ENCODE measurements around the gene ELAVL1. TPM values are rescaled to one million over a fixed set of nuclear protein-coding genes. Genes with fewer than 3 reads are reported as not detected.
A peak's percentile ranks its signal among the peaks of the same experiment; 100 is the strongest.

Gene ELAVL1
- total and polyA plus RNA-seq, 2 experiments from 2014 or later: 81.6 to 143 TPM

DNA sequence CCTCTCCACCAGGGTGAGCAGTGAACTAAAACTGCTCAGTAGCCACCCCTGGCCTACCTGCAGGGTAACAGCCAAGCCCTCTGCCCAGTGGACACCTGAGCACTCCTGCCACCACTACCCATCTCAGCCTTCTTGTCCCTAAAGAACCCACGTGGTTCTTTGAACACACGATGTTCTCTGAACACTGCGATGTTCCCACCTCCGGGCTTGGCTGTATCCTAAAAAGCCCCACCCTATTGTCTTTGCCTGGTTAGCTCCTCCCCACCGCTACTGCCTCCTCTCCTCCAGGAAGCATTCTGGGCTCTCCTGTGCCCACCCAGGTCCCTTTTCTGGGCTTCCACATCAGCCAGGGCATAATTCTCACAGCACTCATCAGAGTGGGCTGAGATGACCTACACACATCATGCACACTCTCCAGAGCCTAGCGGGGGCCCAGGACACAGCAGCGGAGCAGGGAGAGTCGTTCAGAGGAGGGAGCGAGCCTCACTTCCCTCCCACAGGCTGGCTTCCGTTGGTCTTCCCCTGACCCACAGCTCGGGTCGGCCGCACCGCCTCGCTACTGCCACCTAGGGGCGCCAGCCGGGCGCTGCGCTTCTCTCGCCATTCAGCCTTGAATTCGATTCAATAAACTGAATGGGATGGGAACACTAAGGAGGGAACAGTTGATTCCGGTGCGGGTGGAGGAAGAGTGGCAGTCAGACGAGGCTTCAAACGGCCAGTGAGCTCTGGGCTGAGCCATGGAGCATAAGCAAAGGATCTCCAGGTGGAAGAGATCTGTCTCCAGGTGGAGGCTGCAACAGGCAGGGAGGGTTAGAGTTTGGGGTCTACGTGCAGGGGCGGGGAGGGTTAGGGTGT, 3.2 kb downstream of the ELAVL1 start:
- no peaks in the 10 kb centered on the region for H3K36me3 ChIP-seq (ENCODE audit: insufficient read depth)
- H3K4me3 Mint-ChIP-seq: peak overlapping the region; percentile 72
- H3K79me2 ChIP-seq (replicated peaks; ENCODE audit: insufficient read depth): peaks cover 80% of the 10 kb centered on the region
- H3K4me2 ChIP-seq: peak overlapping the region; percentile 80
- DNase-seq (ENCODE audit: low spot score): peak; percentile 93
- peak; percentile 76 for ATAC-seq
- peak overlapping the region; percentile 87 for H3K27ac ChIP-seq (ENCODE audit: low read depth)
- H3K4me1 ChIP-seq (ENCODE audit: insufficient read depth): peaks cover 23% of the 10 kb centered on the region
- TF ChIP-seq, protein P1, sequence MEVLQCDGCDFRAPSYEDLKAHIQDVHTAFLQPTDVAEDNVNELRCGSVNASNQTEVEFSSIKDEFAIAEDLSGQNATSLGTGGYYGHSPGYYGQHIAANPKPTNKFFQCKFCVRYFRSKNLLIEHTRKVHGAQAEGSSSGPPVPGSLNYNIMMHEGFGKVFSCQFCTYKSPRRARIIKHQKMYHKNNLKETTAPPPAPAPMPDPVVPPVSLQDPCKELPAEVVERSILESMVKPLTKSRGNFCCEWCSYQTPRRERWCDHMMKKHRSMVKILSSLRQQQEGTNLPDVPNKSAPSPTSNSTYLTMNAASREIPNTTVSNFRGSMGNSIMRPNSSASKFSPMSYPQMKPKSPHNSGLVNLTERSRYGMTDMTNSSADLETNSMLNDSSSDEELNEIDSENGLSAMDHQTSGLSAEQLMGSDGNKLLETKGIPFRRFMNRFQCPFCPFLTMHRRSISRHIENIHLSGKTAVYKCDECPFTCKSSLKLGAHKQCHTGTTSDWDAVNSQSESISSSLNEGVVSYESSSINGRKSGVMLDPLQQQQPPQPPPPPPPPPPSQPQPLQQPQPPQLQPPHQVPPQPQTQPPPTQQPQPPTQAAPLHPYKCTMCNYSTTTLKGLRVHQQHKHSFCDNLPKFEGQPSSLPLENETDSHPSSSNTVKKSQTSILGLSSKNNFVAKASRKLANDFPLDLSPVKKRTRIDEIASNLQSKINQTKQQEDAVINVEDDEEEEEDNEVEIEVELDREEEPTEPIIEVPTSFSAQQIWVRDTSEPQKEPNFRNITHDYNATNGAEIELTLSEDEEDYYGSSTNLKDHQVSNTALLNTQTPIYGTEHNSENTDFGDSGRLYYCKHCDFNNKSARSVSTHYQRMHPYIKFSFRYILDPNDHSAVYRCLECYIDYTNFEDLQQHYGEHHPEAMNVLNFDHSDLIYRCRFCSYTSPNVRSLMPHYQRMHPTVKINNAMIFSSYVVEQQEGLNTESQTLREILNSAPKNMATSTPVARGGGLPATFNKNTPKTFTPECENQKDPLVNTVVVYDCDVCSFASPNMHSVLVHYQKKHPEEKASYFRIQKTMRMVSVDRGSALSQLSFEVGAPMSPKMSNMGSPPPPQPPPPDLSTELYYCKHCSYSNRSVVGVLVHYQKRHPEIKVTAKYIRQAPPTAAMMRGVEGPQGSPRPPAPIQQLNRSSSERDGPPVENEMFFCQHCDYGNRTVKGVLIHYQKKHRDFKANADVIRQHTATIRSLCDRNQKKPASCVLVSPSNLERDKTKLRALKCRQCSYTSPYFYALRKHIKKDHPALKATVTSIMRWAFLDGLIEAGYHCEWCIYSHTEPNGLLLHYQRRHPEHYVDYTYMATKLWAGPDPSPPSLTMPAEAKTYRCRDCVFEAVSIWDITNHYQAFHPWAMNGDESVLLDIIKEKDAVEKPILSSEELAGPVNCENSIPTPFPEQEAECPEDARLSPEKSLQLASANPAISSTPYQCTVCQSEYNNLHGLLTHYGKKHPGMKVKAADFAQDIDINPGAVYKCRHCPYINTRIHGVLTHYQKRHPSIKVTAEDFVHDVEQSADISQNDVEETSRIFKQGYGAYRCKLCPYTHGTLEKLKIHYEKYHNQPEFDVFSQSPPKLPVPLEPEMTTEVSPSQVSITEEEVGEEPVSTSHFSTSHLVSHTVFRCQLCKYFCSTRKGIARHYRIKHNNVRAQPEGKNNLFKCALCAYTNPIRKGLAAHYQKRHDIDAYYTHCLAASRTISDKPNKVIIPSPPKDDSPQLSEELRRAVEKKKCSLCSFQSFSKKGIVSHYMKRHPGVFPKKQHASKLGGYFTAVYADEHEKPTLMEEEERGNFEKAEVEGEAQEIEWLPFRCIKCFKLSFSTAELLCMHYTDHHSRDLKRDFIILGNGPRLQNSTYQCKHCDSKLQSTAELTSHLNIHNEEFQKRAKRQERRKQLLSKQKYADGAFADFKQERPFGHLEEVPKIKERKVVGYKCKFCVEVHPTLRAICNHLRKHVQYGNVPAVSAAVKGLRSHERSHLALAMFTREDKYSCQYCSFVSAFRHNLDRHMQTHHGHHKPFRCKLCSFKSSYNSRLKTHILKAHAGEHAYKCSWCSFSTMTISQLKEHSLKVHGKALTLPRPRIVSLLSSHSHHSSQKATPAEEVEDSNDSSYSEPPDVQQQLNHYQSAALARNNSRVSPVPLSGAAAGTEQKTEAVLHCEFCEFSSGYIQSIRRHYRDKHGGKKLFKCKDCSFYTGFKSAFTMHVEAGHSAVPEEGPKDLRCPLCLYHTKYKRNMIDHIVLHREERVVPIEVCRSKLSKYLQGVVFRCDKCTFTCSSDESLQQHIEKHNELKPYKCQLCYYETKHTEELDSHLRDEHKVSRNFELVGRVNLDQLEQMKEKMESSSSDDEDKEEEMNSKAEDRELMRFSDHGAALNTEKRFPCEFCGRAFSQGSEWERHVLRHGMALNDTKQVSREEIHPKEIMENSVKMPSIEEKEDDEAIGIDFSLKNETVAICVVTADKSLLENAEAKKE (CRISPR knock-in tag; IDR thresholded peaks at IDR 0.05): no peak
- no peak for TF ChIP-seq EZH2 (IDR thresholded peaks at IDR 0.05; ENCODE audit: low read depth, unreplicated experiment)
- TF ChIP-seq, protein P2, sequence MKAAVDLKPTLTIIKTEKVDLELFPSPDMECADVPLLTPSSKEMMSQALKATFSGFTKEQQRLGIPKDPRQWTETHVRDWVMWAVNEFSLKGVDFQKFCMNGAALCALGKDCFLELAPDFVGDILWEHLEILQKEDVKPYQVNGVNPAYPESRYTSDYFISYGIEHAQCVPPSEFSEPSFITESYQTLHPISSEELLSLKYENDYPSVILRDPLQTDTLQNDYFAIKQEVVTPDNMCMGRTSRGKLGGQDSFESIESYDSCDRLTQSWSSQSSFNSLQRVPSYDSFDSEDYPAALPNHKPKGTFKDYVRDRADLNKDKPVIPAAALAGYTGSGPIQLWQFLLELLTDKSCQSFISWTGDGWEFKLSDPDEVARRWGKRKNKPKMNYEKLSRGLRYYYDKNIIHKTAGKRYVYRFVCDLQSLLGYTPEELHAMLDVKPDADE (IDR thresholded peaks at IDR 0.05): no peak
- TF ChIP-seq, protein P3, sequence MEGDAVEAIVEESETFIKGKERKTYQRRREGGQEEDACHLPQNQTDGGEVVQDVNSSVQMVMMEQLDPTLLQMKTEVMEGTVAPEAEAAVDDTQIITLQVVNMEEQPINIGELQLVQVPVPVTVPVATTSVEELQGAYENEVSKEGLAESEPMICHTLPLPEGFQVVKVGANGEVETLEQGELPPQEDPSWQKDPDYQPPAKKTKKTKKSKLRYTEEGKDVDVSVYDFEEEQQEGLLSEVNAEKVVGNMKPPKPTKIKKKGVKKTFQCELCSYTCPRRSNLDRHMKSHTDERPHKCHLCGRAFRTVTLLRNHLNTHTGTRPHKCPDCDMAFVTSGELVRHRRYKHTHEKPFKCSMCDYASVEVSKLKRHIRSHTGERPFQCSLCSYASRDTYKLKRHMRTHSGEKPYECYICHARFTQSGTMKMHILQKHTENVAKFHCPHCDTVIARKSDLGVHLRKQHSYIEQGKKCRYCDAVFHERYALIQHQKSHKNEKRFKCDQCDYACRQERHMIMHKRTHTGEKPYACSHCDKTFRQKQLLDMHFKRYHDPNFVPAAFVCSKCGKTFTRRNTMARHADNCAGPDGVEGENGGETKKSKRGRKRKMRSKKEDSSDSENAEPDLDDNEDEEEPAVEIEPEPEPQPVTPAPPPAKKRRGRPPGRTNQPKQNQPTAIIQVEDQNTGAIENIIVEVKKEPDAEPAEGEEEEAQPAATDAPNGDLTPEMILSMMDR (conservative IDR thresholded peaks at IDR 0.05; ENCODE audit: low read depth in 2 of 2): peak; percentile 90 to 98
- TF ChIP-seq JUNB (IDR thresholded peaks at IDR 0.05; ENCODE audit: unreplicated experiment): no peak
- TF ChIP-seq, protein P4, sequence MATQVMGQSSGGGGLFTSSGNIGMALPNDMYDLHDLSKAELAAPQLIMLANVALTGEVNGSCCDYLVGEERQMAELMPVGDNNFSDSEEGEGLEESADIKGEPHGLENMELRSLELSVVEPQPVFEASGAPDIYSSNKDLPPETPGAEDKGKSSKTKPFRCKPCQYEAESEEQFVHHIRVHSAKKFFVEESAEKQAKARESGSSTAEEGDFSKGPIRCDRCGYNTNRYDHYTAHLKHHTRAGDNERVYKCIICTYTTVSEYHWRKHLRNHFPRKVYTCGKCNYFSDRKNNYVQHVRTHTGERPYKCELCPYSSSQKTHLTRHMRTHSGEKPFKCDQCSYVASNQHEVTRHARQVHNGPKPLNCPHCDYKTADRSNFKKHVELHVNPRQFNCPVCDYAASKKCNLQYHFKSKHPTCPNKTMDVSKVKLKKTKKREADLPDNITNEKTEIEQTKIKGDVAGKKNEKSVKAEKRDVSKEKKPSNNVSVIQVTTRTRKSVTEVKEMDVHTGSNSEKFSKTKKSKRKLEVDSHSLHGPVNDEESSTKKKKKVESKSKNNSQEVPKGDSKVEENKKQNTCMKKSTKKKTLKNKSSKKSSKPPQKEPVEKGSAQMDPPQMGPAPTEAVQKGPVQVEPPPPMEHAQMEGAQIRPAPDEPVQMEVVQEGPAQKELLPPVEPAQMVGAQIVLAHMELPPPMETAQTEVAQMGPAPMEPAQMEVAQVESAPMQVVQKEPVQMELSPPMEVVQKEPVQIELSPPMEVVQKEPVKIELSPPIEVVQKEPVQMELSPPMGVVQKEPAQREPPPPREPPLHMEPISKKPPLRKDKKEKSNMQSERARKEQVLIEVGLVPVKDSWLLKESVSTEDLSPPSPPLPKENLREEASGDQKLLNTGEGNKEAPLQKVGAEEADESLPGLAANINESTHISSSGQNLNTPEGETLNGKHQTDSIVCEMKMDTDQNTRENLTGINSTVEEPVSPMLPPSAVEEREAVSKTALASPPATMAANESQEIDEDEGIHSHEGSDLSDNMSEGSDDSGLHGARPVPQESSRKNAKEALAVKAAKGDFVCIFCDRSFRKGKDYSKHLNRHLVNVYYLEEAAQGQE (IDR thresholded peaks at IDR 0.05; ENCODE audit: unreplicated experiment): no peak
- no peaks in the 10 kb centered on the region for H3K27me3 ChIP-seq (ENCODE audit: insufficient read depth)
- H2AFZ ChIP-seq: no peak overlapping the region
- peaks cover 68% of the 10 kb centered on the region for H4K20me1 ChIP-seq (replicated peaks; ENCODE audit: insufficient read depth)
- peak overlapping the region; percentile 51; the same call in 1 of the 2 replicates for H3K4me3 ChIP-seq
- H3K27ac Mint-ChIP-seq: peak overlapping the region; percentile 95
- H3F3A ChIP-seq (replicated peaks; ENCODE audit: low read depth): peaks cover 25% of the 10 kb centered on the region
- H3K27me3 Mint-ChIP-seq (ENCODE audit: insufficient read depth, low read depth, poor library complexity): peaks cover 17% of the 10 kb centered on the region
- H3K9me3 Mint-ChIP-seq: no peaks in the 10 kb centered on the region; the same call in 2 of the 3 replicates
- no peaks in the 10 kb centered on the region for H3K9me2 ChIP-seq (ENCODE audit: insufficient read depth)
- peaks cover 41% of the 10 kb centered on the region for H3K4me1 Mint-ChIP-seq
- peaks cover 30% of the 10 kb centered on the region for H3K36me3 Mint-ChIP-seq (ENCODE audit: low read depth)
